Prostate gland (tissue), 2 donors: Measurements from ENCODE around the gene TPRA1. TPM values are rescaled to one million over a fixed set of nuclear protein-coding genes. Genes with fewer than 3 reads are reported as not detected.

Source experiments
- DNase-seq: peaks from one replicate; pipeline ENCODE4 v3.0.0-alpha.2; 2019; ENCODE audit warnings: low spot score
- H3K27ac ChIP-seq, 2 donors: fragments of 200-600 bp; sonication (generic); 2 replicates each; pipeline ENCODE4 v1.5.1; 2017 to 2019
- H3K27me3 ChIP-seq: fragments of 200-600 bp; sonication (generic); replicated peaks from 2 replicates; pipeline ENCODE4 v1.5.1; 2019; ENCODE audit not compliant: insufficient read depth
- H3K36me3 ChIP-seq, 2 donors: fragments of 200-600 bp; sonication (generic); 1 replicate in 1 of 2; 2 replicates in 1 of 2; pipeline versions ENCODE4 v1.5.1 to v1.8.1; 2017 to 2019
- H3K4me1 ChIP-seq: fragments of 200-600 bp; sonication (generic); replicated peaks from 2 replicates; pipeline ENCODE4 v1.5.1; 2019
- H3K4me3 ChIP-seq, 2 donors: fragments of 200-600 bp; sonication (generic); 2 replicates each; pipeline ENCODE4 v1.5.1; 2017 to 2019
- H3K9me3 ChIP-seq: fragments of 200-600 bp; sonication (generic); 2 replicates; pipeline ENCODE4 v1.5.1; 2017
- CTCF ChIP-seq, 4 experiments: fragments of 200-600 bp in 2 of 4; fragments of 450-650 bp in 2 of 4; sonication (generic) in 2 of 4; IDR thresholded peaks; 1 replicate in 3 of 4; 2 replicates in 1 of 4; pipeline ENCODE4 v1.5.1; 2016 to 2019; ENCODE audit warnings: antibody characterized with exemption in 4 of 4, mild to moderate bottlenecking in 2 of 4, moderate library complexity in 2 of 4
- POLR2A ChIP-seq: fragments of 450-650 bp; IDR thresholded peaks from one replicate; pipeline ENCODE4 v1.6.1; 2016; ENCODE audit warnings: antibody characterized with exemption, mild to moderate bottlenecking
- POLR2AphosphoS5 ChIP-seq: sonication (generic); formaldehyde crosslinking; IDR thresholded peaks from one replicate; pipeline ENCODE4 v1.6.1; 2017; ENCODE audit warnings: antibody characterized with exemption
- WGBS: methylation state at CpG from one replicate; pipeline ENCODE4 v1.1.5; 2018; 5-methylcytosine and 5-hydroxymethylcytosine counted together
- intact Hi-C: fragments of 100-400 bp; cut with DNase I; formaldehyde crosslinking; loops from one replicate; pipeline ENCODE4 v1.14.2; 2022
- total RNA-seq, 2 donors: library from RNA; depleted of rRNA; stranded (reverse); fragments of >200 nt; gene quantifications; one replicate each; pipeline ENCODE4 v1.1.0, GENCODE V29; 2016

TPRA1 gene
- total RNA-seq, 2 donors from 2014 or later: 46.6 to 73.1 TPM

DNA sequence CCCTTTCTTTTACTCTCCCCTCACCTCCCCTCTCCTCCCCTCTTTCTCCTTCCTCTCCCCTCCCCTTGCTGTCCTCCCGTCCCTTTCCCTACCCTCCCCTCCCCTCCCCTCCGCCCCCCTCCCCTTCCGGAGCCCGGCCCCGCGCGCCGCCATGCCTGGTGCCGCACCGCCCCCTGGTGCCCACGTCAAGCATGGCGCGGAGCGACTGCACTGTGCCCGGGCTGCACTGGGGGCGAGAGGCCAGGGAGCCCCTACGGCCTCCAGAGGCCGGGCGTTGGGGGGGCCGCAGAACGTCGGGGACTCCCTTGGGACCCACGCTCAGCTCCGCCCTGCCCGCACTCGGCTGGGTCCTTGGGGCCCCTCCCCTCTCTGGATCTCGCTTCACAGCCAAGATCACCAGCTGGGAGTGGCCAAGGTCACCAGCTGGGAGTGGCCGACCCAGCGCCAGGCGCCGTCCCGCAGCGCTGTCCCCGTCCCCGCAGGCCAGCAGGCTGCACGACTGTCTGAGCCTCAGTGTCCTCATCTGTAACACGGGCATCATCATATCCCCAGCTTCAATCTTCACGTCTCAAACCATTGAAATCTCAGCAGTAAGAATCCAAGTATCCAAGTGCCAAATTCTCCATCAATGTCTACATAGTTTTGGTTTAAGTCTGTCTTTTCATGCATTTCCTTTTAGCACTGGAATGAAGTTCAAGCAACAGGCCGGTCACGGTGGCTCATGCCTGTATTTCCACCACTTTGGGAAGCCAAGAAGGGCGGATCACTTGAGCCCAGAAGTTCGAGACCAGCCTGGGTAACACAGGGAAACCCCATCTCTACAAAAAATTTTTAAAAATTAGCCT is 42.5 kb downstream of the TPRA1 start:
- WGBS: 15% methylated on average over 17 of the region's 42 CpGs
- intact Hi-C loops: loop anchor here (5.0 to 10.0 kb wide), 3 partner anchors 563 to 1026 kb away; partner anchors contain the start of genes CHST13 and PLXNA1
- no peaks in the 10 kb centered on the region for H3K27me3 ChIP-seq
- H3K36me3 ChIP-seq: no peaks in the 10 kb centered on the region
- H3K4me1 ChIP-seq: peaks cover 5% of the 10 kb centered on the region
- H3K4me3 ChIP-seq: peak overlapping the region; percentile 26 to 46
- TF ChIP-seq POLR2A (no peak), CTCF (IDR thresholded peaks at IDR 0.05) (peak; percentile 59 to 81 (median 64))
- no peak overlapping the region for H3K27ac ChIP-seq
- peak; percentile 40 for DNase-seq
- H3K9me3 ChIP-seq: no peaks in the 10 kb centered on the region

DNA sequence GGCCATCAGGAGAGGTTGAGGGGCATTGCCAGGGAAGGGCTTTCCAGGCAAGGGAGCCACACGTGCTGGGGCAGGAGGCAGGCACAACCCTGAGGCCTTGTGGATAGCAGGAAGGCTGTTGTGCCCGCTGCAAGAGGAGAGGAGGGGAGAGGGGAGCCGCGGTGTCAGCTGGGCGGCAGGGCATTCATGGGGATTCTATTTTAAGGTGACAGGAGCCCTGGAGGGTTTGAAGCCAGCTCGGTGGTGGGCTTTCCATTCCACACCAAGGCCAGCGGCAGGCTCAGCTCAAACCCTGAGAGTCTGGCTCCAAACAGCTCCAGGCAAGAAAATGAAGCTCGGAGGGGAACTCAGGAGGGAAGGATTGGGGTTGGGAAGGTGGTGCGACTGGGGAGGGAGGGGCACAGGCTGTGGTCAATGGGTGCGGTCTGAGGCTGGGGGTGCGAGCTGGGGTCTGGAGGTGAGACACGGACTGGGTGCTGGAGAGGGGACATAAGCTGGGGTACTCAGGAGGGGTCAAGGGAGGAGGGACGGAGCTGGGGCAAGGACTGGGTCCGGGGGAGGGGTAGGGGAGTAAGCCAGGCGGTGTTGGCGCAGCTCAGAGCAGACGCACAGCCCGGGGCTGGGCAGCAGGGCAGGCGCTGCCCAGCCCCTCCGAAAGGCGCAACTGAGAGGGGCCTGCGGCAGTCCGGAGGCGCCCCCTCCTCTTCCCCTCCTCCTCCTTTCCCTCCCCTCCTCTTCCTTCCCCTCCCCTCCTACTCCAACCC is 43.4 kb downstream of the TPRA1 start:
- no peak for TF ChIP-seq POLR2AphosphoS5
- no peak for TF ChIP-seq CTCF (IDR thresholded peaks at IDR 0.05)
- TF ChIP-seq POLR2A: no peak
- H3K4me1 ChIP-seq: peaks cover 11% of the 10 kb centered on the region
- H3K9me3 ChIP-seq: no peaks in the 10 kb centered on the region
- no peak for DNase-seq
- WGBS: 19% methylated on average over 24 of the region's 24 CpGs
- intact Hi-C loops: loop anchor here (5.0 to 10.0 kb wide), 3 partner anchors 562 to 1025 kb away; partner anchors contain the start of genes CHST13 and PLXNA1
- H3K36me3 ChIP-seq: no peaks in the 10 kb centered on the region
- no peaks in the 10 kb centered on the region for H3K27me3 ChIP-seq
- H3K27ac ChIP-seq: no peak overlapping the region
- peak overlapping the region; percentile 26 to 46 for H3K4me3 ChIP-seq

- TF ChIP-seq CTCF (IDR thresholded peaks at IDR 0.05) (no peak), POLR2A (no peak), POLR2AphosphoS5 (no peak)
- intact Hi-C loops: loop anchor here (5.0 to 10.0 kb wide), 3 partner anchors 562 to 1024 kb away; partner anchors contain the start of genes CHST13 and PLXNA1
- no peaks in the 10 kb centered on the region for H3K27me3 ChIP-seq
- no peak overlapping the region for H3K27ac ChIP-seq
- DNase-seq: no peak
- H3K36me3 ChIP-seq: no peaks in the 10 kb centered on the region
- H3K4me1 ChIP-seq: peaks cover 13% of the 10 kb centered on the region
- 76% methylated on average over 6 of the region's 6 CpGs for WGBS
- H3K4me3 ChIP-seq: no peak overlapping the region
- no peaks in the 10 kb centered on the region for H3K9me3 ChIP-seq
Observed at GRCh38 chr3:127546554-127546953, 44.0 kb downstream of the TPRA1 start.

GRCh38 chr3:127545711-127546457 is 44.6 kb downstream of the TPRA1 start:
- no peak for DNase-seq
- TF ChIP-seq CTCF (IDR thresholded peaks at IDR 0.05) (no peak), POLR2AphosphoS5 (no peak), POLR2A (no peak)
- Histone ChIP-seq H3K4me1 (peaks cover 13% of the 10 kb centered on the region), H3K9me3 (no peaks in the 10 kb centered on the region), H3K36me3 (no peaks in the 10 kb centered on the region), H3K27me3 (no peaks in the 10 kb centered on the region), H3K4me3 (no peak overlapping the region), H3K27ac (no peak overlapping the region)
- 95% methylated on average over 14 of the region's 14 CpGs for WGBS
- intact Hi-C loops: loop anchor here (2.0 to 10.0 kb wide), 4 partner anchors 561 to 1024 kb away; partner anchors contain the start of genes CHST13 and PLXNA1
